Common myeloid progenitor, CD34-positive (primary cell): Measurements from ENCODE around the gene ZNF799.
"Not testable (repeated sequence)": the region's sequence is repeated elsewhere in the genome, so short reads cannot be mapped to it uniquely, and the experiment has no call there.

ENCODE experiments used
- CTCF ChIA-PET: fragments of 350-600 bp; sonication (Branson Sonifier 250); formaldehyde crosslinking; loops from one replicate; lab custom pipeline; 2021; ENCODE audit warnings: antibody characterized with exemption; lab: Charles Lee
- POLR2A ChIA-PET: fragments of 350-600 bp; sonication (Branson Sonifier 250); formaldehyde crosslinking; loops from one replicate; lab custom pipeline; 2021; ENCODE audit warnings: antibody characterized with exemption; lab: Charles Lee
- DNase-seq, 3 donors: peaks; one replicate each; pipeline versions ENCODE4 v3.0.0 to v3.0.0-alpha.2; 2013
- H3K27ac ChIP-seq, 2 experiments: 1 replicate in 1 of 2; 2 replicates in 1 of 2; pipeline ENCODE4 v1.7.0; 2013; ENCODE audit warnings: inconsistent platforms in 2 of 2, low read length in 2 of 2, mild to moderate bottlenecking in 2 of 2, low read depth in 1 of 2, moderate library complexity in 1 of 2; ENCODE audit not compliant: severe bottlenecking in 2 of 2, insufficient read depth in 1 of 2, poor library complexity in 1 of 2
- H3K27me3 ChIP-seq, 5 experiments: replicated peaks in 2 of 5; 1 replicate in 3 of 5; 2 replicates in 2 of 5; pipeline versions ENCODE4 v1.6.1 to v1.7.0; 2013; ENCODE audit warnings: low read length in 4 of 5, mild to moderate bottlenecking in 2 of 5, moderate library complexity in 2 of 5, inconsistent platforms in 1 of 5; ENCODE audit not compliant: insufficient read depth in 5 of 5, control insufficient read depth in 4 of 5
- H3K36me3 ChIP-seq, 4 experiments: 1 replicate in 2 of 4; 2 replicates in 2 of 4; pipeline versions ENCODE4 v1.6.1 to v1.7.0; 2013; ENCODE audit warnings: low read length in 3 of 4, control low read depth in 1 of 4, mild to moderate bottlenecking in 1 of 4; ENCODE audit not compliant: control insufficient read depth in 4 of 4, insufficient read depth in 4 of 4
- H3K4me1 ChIP-seq, 4 experiments: 1 replicate in 3 of 4; 2 replicates in 1 of 4; pipeline versions ENCODE4 v1.6.1 to v1.7.1; 2013; ENCODE audit warnings: low read length in 3 of 4, mild to moderate bottlenecking in 3 of 4, control low read depth in 1 of 4, inconsistent platforms in 1 of 4, moderate library complexity in 1 of 4; ENCODE audit not compliant: control insufficient read depth in 4 of 4, insufficient read depth in 4 of 4; ENCODE audit errors: control extremely low read depth in 1 of 4
- H3K4me3 ChIP-seq, 7 experiments: 1 replicate in 4 of 7; 2 replicates in 3 of 7; pipeline versions ENCODE4 v1.5.1 to v1.7.0; 2013; ENCODE audit warnings: mild to moderate bottlenecking in 7 of 7, low read length in 6 of 7, moderate library complexity in 6 of 7, inconsistent platforms in 2 of 7, low read depth in 2 of 7, control low read depth in 1 of 7; ENCODE audit not compliant: insufficient read depth in 4 of 7, control insufficient read depth in 1 of 7; ENCODE audit errors: extremely low read depth in 1 of 7
- H3K9me3 ChIP-seq, 5 experiments: 1 replicate in 4 of 5; 2 replicates in 1 of 5; pipeline versions ENCODE4 v1.6.1 to v1.7.1; 2013; ENCODE audit warnings: low read length in 4 of 5, mild to moderate bottlenecking in 2 of 5, inconsistent platforms in 1 of 5, low read depth in 1 of 5, moderate library complexity in 1 of 5; ENCODE audit not compliant: control insufficient read depth in 4 of 5, insufficient read depth in 2 of 5; ENCODE audit errors: control extremely low read depth in 1 of 5
- WGBS: methylation state at CpG from one replicate; pipeline ENCODE4 v1.1.5; 2013; ENCODE audit not compliant: insufficient coverage; 5-methylcytosine and 5-hydroxymethylcytosine counted together

ZNF799 gene

GRCh38 chr19:12364391-12365235 is 36.5 kb downstream of the ZNF799 start:
- Histone ChIP-seq H3K36me3 (no peaks in the 10 kb centered on the region), H3K27ac (peak overlapping the region; percentile 25 to 73), H3K4me1 (peaks cover 1 to 22% (median 18%) of the 10 kb centered on the region in 4 experiments), H3K4me3 (peak overlapping the region; percentile 62 to 90 (median 81)), H3K27me3 (no peaks in the 10 kb centered on the region), H3K9me3 (peaks cover 0 to 14% (median 0%) of the 10 kb centered on the region in 5 experiments)
- ChIA-PET CTCF (interaction anchor here (0.7 to 1.4 kb wide), 4 partner anchors 18 to 170 kb away, joined by 3 read pairs; no protein-coding TSS in a partner anchor), POLR2A (interaction anchor here (1.3 to 1.6 kb wide), 3 partner anchors 36 to 131 kb away, joined by 5 to 7 read pairs (median 6); partner anchors contain the start of genes ZNF44 and ZNF799)
- 6% methylated on average over 26 of the region's 28 CpGs for WGBS
- DNase-seq, result peak; percentile 17 to 65 (median 45)

GRCh38 chr19:12362236-12362635 is 38.8 kb downstream of the ZNF799 start:
- 100% methylated on average over 23 of the region's 30 CpGs for WGBS
- H3K36me3 ChIP-seq, H3K27ac ChIP-seq, DNase-seq, H3K4me3 ChIP-seq, CTCF ChIA-PET, H3K27me3 ChIP-seq, POLR2A ChIA-PET: not testable (repeated sequence)
- Histone ChIP-seq H3K9me3 (peaks cover 0 to 17% (median 3%) of the 10 kb centered on the region in 5 experiments), H3K4me1 (peaks cover 1 to 18% (median 16%) of the 10 kb centered on the region in 4 experiments)

GRCh38 chr19:12353375-12353774 is 47.7 kb downstream of the ZNF799 start:
- Histone ChIP-seq H3K9me3 (peaks cover 13 to 68% (median 31%) of the 10 kb centered on the region in 5 experiments), H3K27me3 (no peaks in the 10 kb centered on the region), H3K27ac (no peak overlapping the region), H3K36me3 (peaks cover 8 to 31% (median 15%) of the 10 kb centered on the region in 4 experiments), H3K4me1 (no peaks in the 10 kb centered on the region), H3K4me3 (no peak overlapping the region)
- 100% methylated on average over 1 of the region's 4 CpGs for WGBS
- DNase-seq, result no peak
- ChIA-PET CTCF (no interaction called here), POLR2A (no interaction called here)

- ChIA-PET CTCF (no interaction called here), POLR2A (no interaction called here)
- 100% methylated on average over 2 of the region's 5 CpGs for WGBS
- Histone ChIP-seq H3K9me3 (peaks cover 19 to 80% (median 33%) of the 10 kb centered on the region in 5 experiments), H3K4me3 (peak overlapping the region in 1 of 7 experiments; percentile 6), H3K36me3 (peaks cover 8 to 31% (median 15%) of the 10 kb centered on the region in 4 experiments), H3K27me3 (no peaks in the 10 kb centered on the region), H3K27ac (no peak overlapping the region), H3K4me1 (no peaks in the 10 kb centered on the region)
- DNase-seq, result peak in 1 of 3 donors; percentile 11
These were observed 50.2 kb downstream of the ZNF799 start for GRCh38 chr19:12350890-12351197.

GRCh38 chr19:12350185-12350889 is 50.7 kb downstream of the ZNF799 start:
- peak in 1 of 3 donors; percentile 15 for DNase-seq
- Histone ChIP-seq H3K36me3 (peaks cover 8 to 31% (median 15%) of the 10 kb centered on the region in 4 experiments), H3K27me3 (no peaks in the 10 kb centered on the region), H3K4me1 (no peaks in the 10 kb centered on the region), H3K27ac (no peak overlapping the region), H3K4me3 (peak overlapping the region in 1 of 7 experiments; percentile 6), H3K9me3 (peaks cover 19 to 82% (median 33%) of the 10 kb centered on the region in 5 experiments)
- POLR2A ChIA-PET, result no interaction called here
- WGBS, result 99% methylated on average over 8 of the region's 8 CpGs
- CTCF ChIA-PET, result no interaction called here

GRCh38 chr19:12346896-12347295 is 54.2 kb downstream of the ZNF799 start:
- H3K4me1 ChIP-seq, result no peaks in the 10 kb centered on the region
- H3K9me3 ChIP-seq, result peaks cover 14 to 68% (median 23%) of the 10 kb centered on the region in 5 experiments
- ChIA-PET POLR2A (no interaction called here), CTCF (interaction anchor here (0.8 kb wide), 1 partner anchor 383 kb away, joined by 3 read pairs; no protein-coding TSS in a partner anchor)
- no peak overlapping the region for H3K4me3 ChIP-seq
- 100% methylated on average over 2 of the region's 2 CpGs for WGBS
- peaks cover 8 to 23% (median 15%) of the 10 kb centered on the region in 4 experiments for H3K36me3 ChIP-seq
- no peak overlapping the region for H3K27ac ChIP-seq
- no peaks in the 10 kb centered on the region for H3K27me3 ChIP-seq
- DNase-seq, result peak in 2 of 3 donors; percentile 34 to 35
